ENCODE data around the gene TTC23L. TPM values are rescaled to one million over a fixed set of nuclear protein-coding genes. Genes with fewer than 3 reads are reported as not detected.

The TTC23L gene
- total RNA-seq, 5 donors from 2014 or later (not counting 1 experiment from before 2014, with no cell fraction given), result 0.23 to 1.8 (median 0.64) TPM; not detected in 2

DNA sequence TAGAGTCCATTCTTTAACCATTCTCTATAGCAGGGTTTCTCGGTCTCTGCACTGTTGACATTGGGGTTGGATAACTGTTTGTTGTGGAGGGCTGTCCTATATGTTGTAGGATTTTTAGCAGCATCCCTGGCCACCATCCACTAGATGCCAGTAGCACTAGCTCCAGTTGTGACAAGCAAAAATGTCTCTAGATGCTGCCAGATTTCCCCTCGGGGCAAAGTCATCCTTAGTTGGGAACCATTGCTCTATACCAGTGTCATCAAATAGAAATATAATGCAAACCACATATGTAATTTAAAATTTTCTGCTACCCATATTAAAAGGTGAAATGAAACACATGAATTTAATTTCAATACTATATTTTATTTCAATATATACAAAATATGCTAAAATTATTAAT, 2.9 kb downstream of the TTC23L start:
- Histone ChIP-seq H3K9me3 (no peaks in the 10 kb centered on the region), H3K27me3 (replicated peaks in 1 of 2; ENCODE audit: control insufficient read depth in 2 of 2, extremely low read depth in 1 of 2, insufficient read depth in 2 of 2, low read length in 1 of 2) (peaks cover 0 to 10% of the 10 kb centered on the region in 2 experiments), H3K27ac (ENCODE audit: low read length) (no peak overlapping the region), H3K36me3 (ENCODE audit: control insufficient read depth in 2 of 2, extremely low read depth in 1 of 2, insufficient read depth in 1 of 2, low read length in 1 of 2) (no peaks in the 10 kb centered on the region), H3K4me1 (ENCODE audit: control insufficient read depth in 1 of 2, extremely low read depth in 1 of 2, insufficient read depth in 2 of 2, low read length in 2 of 2) (peaks cover 0 to 13% of the 10 kb centered on the region in 2 experiments), H3K4me3 (ENCODE audit: control insufficient read depth in 1 of 2, extremely low read depth in 1 of 2, low read length in 1 of 2) (no peak overlapping the region)
- Mint-ChIP-seq H3K4me1 (peaks cover 12 to 15% (median 14%) of the 10 kb centered on the region in 3 donors), H3K27me3 (peaks cover 3 to 8% of the 10 kb centered on the region in 2 donors), H3K4me3 (no peak overlapping the region), H3K9me3 (no peaks in the 10 kb centered on the region), H3K36me3 (no peaks in the 10 kb centered on the region), H3K27ac (no peak overlapping the region)
- ChIA-PET POLR2A (interaction anchor here in 1 of 2 donors (0.6 kb wide), 1 partner anchor 29 kb away, joined by 3 read pairs; no protein-coding TSS in a partner anchor), CTCF (no interaction called here)
- no CpG with 5 or more reads among the region's 2 CpGs for WGBS (ENCODE audit: insufficient coverage)
- DNase-seq (no peak), ATAC-seq (replicated peaks in 1 of 4) (no peak)

DNA sequence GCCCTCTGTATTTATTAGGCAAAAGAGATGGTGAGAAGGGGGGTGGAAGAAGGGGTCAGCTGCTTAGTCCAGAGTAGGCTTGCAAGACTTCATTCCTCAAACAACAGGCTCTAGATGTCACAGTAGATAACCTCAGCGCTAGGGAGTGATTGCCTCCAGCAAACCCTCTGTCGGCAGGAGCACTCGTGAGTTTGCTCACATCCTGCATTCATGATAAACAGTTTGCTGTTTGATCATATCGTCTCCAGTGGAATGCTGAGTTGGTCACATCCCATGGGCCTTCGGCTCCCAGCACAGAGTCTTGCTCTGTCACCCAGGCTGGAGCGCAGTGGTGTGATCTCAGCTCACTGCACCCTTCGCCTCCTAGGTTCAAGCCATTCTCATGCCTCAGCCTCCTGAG, 3.6 kb downstream of the TTC23L start:
- H3K4me1 Mint-ChIP-seq, result peaks cover 12 to 15% (median 14%) of the 10 kb centered on the region in 3 donors
- peaks cover 3 to 8% of the 10 kb centered on the region in 2 donors for H3K27me3 Mint-ChIP-seq
- no peak for ATAC-seq (replicated peaks in 1 of 4)
- 90% methylated on average over 6 of the region's 7 CpGs for WGBS (ENCODE audit: insufficient coverage)
- Histone ChIP-seq H3K9me3 (no peaks in the 10 kb centered on the region), H3K27me3 (replicated peaks in 1 of 2; ENCODE audit: control insufficient read depth in 2 of 2, extremely low read depth in 1 of 2, insufficient read depth in 2 of 2, low read length in 1 of 2) (peaks cover 0 to 10% of the 10 kb centered on the region in 2 experiments), H3K36me3 (ENCODE audit: control insufficient read depth in 2 of 2, extremely low read depth in 1 of 2, insufficient read depth in 1 of 2, low read length in 1 of 2) (no peaks in the 10 kb centered on the region), H3K4me3 (ENCODE audit: control insufficient read depth in 1 of 2, extremely low read depth in 1 of 2, low read length in 1 of 2) (no peak overlapping the region), H3K27ac (ENCODE audit: low read length) (no peak overlapping the region), H3K4me1 (ENCODE audit: control insufficient read depth in 1 of 2, extremely low read depth in 1 of 2, insufficient read depth in 2 of 2, low read length in 2 of 2) (peaks cover 0 to 13% of the 10 kb centered on the region in 2 experiments)
- no peaks in the 10 kb centered on the region for H3K9me3 Mint-ChIP-seq
- no peak overlapping the region for H3K4me3 Mint-ChIP-seq
- no peak overlapping the region for H3K27ac Mint-ChIP-seq
- H3K36me3 Mint-ChIP-seq, result no peaks in the 10 kb centered on the region
- ChIA-PET POLR2A (no interaction called here), CTCF (no interaction called here)
- no peak for DNase-seq

DNA sequence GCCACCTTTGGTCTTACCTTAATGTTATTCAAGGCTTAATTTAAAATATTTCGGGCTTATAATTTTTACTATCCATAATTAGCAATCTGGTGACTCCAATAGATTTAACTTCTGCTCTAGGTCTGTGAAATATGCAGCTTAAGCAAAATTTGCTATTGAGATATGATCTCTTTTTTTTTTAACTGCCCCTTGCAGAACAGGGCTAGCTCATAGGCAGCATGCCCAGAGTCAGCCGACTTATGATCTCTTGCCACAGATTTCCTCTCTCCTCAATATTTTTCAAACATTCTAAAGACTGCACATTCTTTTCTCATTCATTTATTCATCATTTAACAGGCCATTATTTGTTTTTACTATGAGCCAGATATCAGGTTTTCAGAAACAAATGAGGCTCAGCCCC, 4.5 kb downstream of the TTC23L start:
- CTCF ChIA-PET, result no interaction called here
- no peak overlapping the region for H3K27ac ChIP-seq (ENCODE audit: low read length)
- no peaks in the 10 kb centered on the region for H3K36me3 ChIP-seq (ENCODE audit: control insufficient read depth in 2 of 2, extremely low read depth in 1 of 2, insufficient read depth in 1 of 2, low read length in 1 of 2)
- ATAC-seq (replicated peaks in 1 of 4) (no peak), DNase-seq (no peak)
- POLR2A ChIA-PET, result no interaction called here
- no peaks in the 10 kb centered on the region for H3K9me3 Mint-ChIP-seq
- H3K4me1 Mint-ChIP-seq, result peaks cover 9 to 12% (median 11%) of the 10 kb centered on the region in 3 donors
- no peak overlapping the region for H3K4me3 ChIP-seq (ENCODE audit: control insufficient read depth in 1 of 2, extremely low read depth in 1 of 2, low read length in 1 of 2)
- H3K36me3 Mint-ChIP-seq, result no peaks in the 10 kb centered on the region
- H3K27me3 Mint-ChIP-seq, result peaks cover 4 to 8% of the 10 kb centered on the region in 2 donors
- peaks cover 0 to 11% of the 10 kb centered on the region in 2 experiments for H3K4me1 ChIP-seq (ENCODE audit: control insufficient read depth in 1 of 2, extremely low read depth in 1 of 2, insufficient read depth in 2 of 2, low read length in 2 of 2)
- H3K27ac Mint-ChIP-seq, result no peak overlapping the region
- 17% methylated on average over 1 of the region's 2 CpGs for WGBS (ENCODE audit: insufficient coverage)
- peaks cover 0 to 10% of the 10 kb centered on the region in 2 experiments for H3K27me3 ChIP-seq (replicated peaks in 1 of 2; ENCODE audit: control insufficient read depth in 2 of 2, extremely low read depth in 1 of 2, insufficient read depth in 2 of 2, low read length in 1 of 2)
- no peaks in the 10 kb centered on the region for H3K9me3 ChIP-seq
- no peak overlapping the region for H3K4me3 Mint-ChIP-seq

DNA sequence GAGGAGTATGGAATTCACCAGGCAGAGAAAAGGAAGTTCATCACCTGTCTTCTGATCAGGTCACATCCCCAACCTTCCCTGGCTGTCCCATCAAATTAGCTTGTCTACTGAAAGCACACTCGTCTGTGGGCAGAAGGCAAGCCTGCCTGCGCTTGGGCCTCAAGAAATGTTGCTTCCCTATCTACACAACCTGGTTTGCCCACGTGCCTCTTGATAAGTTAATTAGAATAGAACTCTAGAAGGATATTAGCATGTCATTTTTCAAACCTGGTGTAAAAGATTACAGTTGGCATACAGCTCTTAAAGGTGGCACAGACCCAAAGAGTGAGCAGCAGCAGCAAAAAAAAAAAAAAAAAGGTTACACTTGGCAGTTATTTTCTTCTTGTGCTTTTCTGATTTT, 5.1 kb downstream of the TTC23L start:
- no peak for DNase-seq
- POLR2A ChIA-PET, result no interaction called here

DNA sequence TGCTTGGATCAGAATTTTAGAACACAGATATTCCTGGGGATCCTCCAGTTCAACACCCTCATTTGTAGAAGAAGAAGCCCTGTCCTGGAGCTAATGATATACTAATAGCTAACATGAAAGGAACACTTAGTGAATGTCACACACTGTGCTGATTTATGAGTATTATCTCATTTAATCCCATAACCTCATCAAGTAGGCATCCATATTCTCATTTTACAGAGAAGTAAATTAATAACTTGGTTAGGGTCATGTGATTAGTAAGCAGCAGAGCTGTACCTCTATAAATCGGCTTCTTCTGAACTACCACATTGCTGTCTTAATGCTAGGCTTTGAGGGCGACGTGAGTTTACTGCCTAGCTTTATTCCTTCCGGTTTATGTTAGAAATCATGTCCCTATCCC, 6.0 kb downstream of the TTC23L start:
- no peaks in the 10 kb centered on the region for H3K4me1 Mint-ChIP-seq
- Histone ChIP-seq H3K4me1 (ENCODE audit: control insufficient read depth in 1 of 2, extremely low read depth in 1 of 2, insufficient read depth in 2 of 2, low read length in 2 of 2) (no peaks in the 10 kb centered on the region), H3K9me3 (no peaks in the 10 kb centered on the region), H3K27me3 (replicated peaks in 1 of 2; ENCODE audit: control insufficient read depth in 2 of 2, extremely low read depth in 1 of 2, insufficient read depth in 2 of 2, low read length in 1 of 2) (peaks cover 0 to 10% of the 10 kb centered on the region in 2 experiments), H3K4me3 (ENCODE audit: control insufficient read depth in 1 of 2, extremely low read depth in 1 of 2, low read length in 1 of 2) (no peak overlapping the region), H3K27ac (ENCODE audit: low read length) (no peak overlapping the region), H3K36me3 (ENCODE audit: control insufficient read depth in 2 of 2, extremely low read depth in 1 of 2, insufficient read depth in 1 of 2, low read length in 1 of 2) (no peaks in the 10 kb centered on the region)
- no CpG with 5 or more reads among the region's 4 CpGs for WGBS (ENCODE audit: insufficient coverage)
- no peak overlapping the region for H3K27ac Mint-ChIP-seq
- DNase-seq (no peak), ATAC-seq (replicated peaks in 1 of 4) (no peak)
- POLR2A ChIA-PET, result interaction anchor here in 1 of 2 donors (0.6 kb wide), 1 partner anchor 167 kb away, joined by 3 read pairs; no protein-coding TSS in a partner anchor
- H3K36me3 Mint-ChIP-seq, result no peaks in the 10 kb centered on the region
- no peak overlapping the region for H3K4me3 Mint-ChIP-seq
- CTCF ChIA-PET, result no interaction called here
- H3K27me3 Mint-ChIP-seq, result peaks cover 9 to 12% of the 10 kb centered on the region in 2 donors
- no peaks in the 10 kb centered on the region for H3K9me3 Mint-ChIP-seq

More for the DNA sequence above, 5.1 kb downstream of the TTC23L start:
- no peak for ATAC-seq (replicated peaks in 1 of 4)
- Histone ChIP-seq H3K27ac (ENCODE audit: low read length) (no peak overlapping the region), H3K9me3 (no peaks in the 10 kb centered on the region), H3K36me3 (ENCODE audit: control insufficient read depth in 2 of 2, extremely low read depth in 1 of 2, insufficient read depth in 1 of 2, low read length in 1 of 2) (no peaks in the 10 kb centered on the region), H3K4me3 (ENCODE audit: control insufficient read depth in 1 of 2, extremely low read depth in 1 of 2, low read length in 1 of 2) (no peak overlapping the region), H3K27me3 (replicated peaks in 1 of 2; ENCODE audit: control insufficient read depth in 2 of 2, extremely low read depth in 1 of 2, insufficient read depth in 2 of 2, low read length in 1 of 2) (peaks cover 0 to 10% of the 10 kb centered on the region in 2 experiments), H3K4me1 (ENCODE audit: control insufficient read depth in 1 of 2, extremely low read depth in 1 of 2, insufficient read depth in 2 of 2, low read length in 2 of 2) (peaks cover 0 to 6% of the 10 kb centered on the region in 2 experiments)
- no peak overlapping the region for H3K27ac Mint-ChIP-seq
- 100% methylated on average over 1 of the region's 3 CpGs for WGBS (ENCODE audit: insufficient coverage)
- H3K4me3 Mint-ChIP-seq, result no peak overlapping the region
- no peaks in the 10 kb centered on the region for H3K9me3 Mint-ChIP-seq
- no peaks in the 10 kb centered on the region for H3K36me3 Mint-ChIP-seq
- CTCF ChIA-PET, result no interaction called here
- peaks cover 6 to 8% of the 10 kb centered on the region in 2 donors for H3K27me3 Mint-ChIP-seq
- peaks cover 5 to 7% (median 6%) of the 10 kb centered on the region in 3 donors for H3K4me1 Mint-ChIP-seq

DNA sequence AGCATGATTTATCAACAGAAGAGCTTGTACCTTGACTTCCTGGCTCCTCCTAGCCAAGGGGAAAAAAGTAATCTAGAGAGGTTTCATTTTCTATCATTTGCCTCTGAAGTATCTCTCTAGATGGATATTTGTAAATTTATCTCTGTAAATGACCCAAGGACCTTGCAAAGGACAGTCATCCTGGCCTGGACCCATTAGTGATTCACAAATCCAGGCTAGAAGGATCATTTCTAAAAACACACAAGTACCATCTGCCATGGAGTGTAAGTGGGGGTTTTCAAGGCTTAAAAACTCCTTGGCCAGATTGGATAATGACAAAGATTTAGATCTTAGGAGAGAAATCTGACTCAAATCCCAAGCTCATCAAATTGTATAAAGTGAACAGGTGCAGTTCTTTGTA, 8.1 kb downstream of the TTC23L start:
- peaks cover 9 to 12% of the 10 kb centered on the region in 2 donors for H3K27me3 Mint-ChIP-seq
- H3K4me3 ChIP-seq (ENCODE audit: control insufficient read depth in 1 of 2, extremely low read depth in 1 of 2, low read length in 1 of 2), result no peak overlapping the region
- no peaks in the 10 kb centered on the region for H3K9me3 Mint-ChIP-seq
- H3K27ac ChIP-seq (ENCODE audit: low read length), result no peak overlapping the region
- CTCF ChIA-PET, result no interaction called here
- H3K4me1 ChIP-seq (ENCODE audit: control insufficient read depth in 1 of 2, extremely low read depth in 1 of 2, insufficient read depth in 2 of 2, low read length in 2 of 2), result no peaks in the 10 kb centered on the region
- H3K4me3 Mint-ChIP-seq, result no peak overlapping the region
- no peaks in the 10 kb centered on the region for H3K9me3 ChIP-seq
- H3K36me3 Mint-ChIP-seq, result no peaks in the 10 kb centered on the region
- H3K27ac Mint-ChIP-seq, result no peak overlapping the region
- peaks cover 0 to 7% of the 10 kb centered on the region in 2 experiments for H3K27me3 ChIP-seq (replicated peaks in 1 of 2; ENCODE audit: control insufficient read depth in 2 of 2, extremely low read depth in 1 of 2, insufficient read depth in 2 of 2, low read length in 1 of 2)
- H3K4me1 Mint-ChIP-seq, result no peaks in the 10 kb centered on the region
- no peak for ATAC-seq (replicated peaks in 1 of 4)
- no peak for DNase-seq
- no peaks in the 10 kb centered on the region for H3K36me3 ChIP-seq (ENCODE audit: control insufficient read depth in 2 of 2, extremely low read depth in 1 of 2, insufficient read depth in 1 of 2, low read length in 1 of 2)
- POLR2A ChIA-PET, result interaction anchor here in 1 of 2 donors (0.6 kb wide), 1 partner anchor 9 kb away, joined by 4 read pairs; no protein-coding TSS in a partner anchor
